NB4 (cell line): ENCODE results near the gene SCAPER.

Experiments
- CTCF ChIP-seq: IDR thresholded peaks from one replicate; pipeline ENCODE4 v1.5.1; 2012; ENCODE audit warnings: low read depth, low read length
- MAX ChIP-seq: IDR thresholded peaks from 2 replicates; pipeline ENCODE4 v1.6.1; 2011; ENCODE audit warnings: low read depth, low read length
- POLR2A ChIP-seq: IDR thresholded peaks from 2 replicates; pipeline ENCODE4 v1.6.1; 2011; ENCODE audit warnings: mild to moderate bottlenecking; ENCODE audit not compliant: insufficient read length; ENCODE audit errors: extremely low read depth

DNA sequence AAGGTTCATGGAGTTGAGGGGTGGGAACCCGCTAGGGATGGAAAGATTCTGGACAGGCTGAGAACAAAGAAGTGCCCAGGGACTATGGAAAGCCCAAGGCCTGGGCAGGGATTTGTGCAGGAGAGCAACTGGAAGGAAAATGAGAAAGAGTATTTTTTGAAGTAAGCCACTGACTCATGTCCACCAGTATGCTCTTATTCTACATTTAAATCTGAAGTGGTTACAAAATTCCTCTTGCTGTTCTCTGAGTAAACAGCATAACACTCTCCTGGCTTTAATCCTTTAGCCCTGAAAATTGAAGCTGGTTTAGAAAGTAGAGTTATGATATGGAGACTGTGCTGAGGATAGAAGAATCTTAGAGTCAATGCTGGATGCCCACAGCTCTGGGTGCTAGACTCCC is 403.4 kb downstream of the SCAPER start:
- no peak for TF ChIP-seq CTCF
- no peak for TF ChIP-seq POLR2A
- no peak for TF ChIP-seq MAX
